CD4-positive, alpha-beta T cell (primary cell): ENCODE results near the gene FREM1. TPM values are rescaled to one million over a fixed set of nuclear protein-coding genes. Genes with fewer than 3 reads are reported as not detected.

Experiments used
- ATAC-seq: fragments of 200-7000 bp; cut with Tn5 transposase; one replicate; pipeline ENCODE4 v1.10.0; 2022; ENCODE audit warnings: mild to moderate bottlenecking; ENCODE audit not compliant: poor library complexity
- CTCF ChIA-PET: fragments of 350-600 bp; sonication (Branson Sonifier 250); formaldehyde crosslinking; loops from one replicate; lab custom pipeline; 2021; ENCODE audit warnings: antibody characterized with exemption, inconsistent platforms; lab: Charles Lee
- POLR2A ChIA-PET: fragments of 350-600 bp; sonication (Branson Sonifier 250); formaldehyde crosslinking; loops from one replicate; lab custom pipeline; 2021; ENCODE audit warnings: antibody characterized with exemption, inconsistent platforms; lab: Charles Lee
- DNase-seq, 14 experiments: peaks; one replicate each; pipeline ENCODE4 v3.0.0-alpha.2; 2013 to 2020; ENCODE audit warnings: mixed read lengths in 2 of 14
- H3K27ac ChIP-seq, 2 donors: one replicate each; pipeline versions ENCODE4 v1.5.1 to v1.7.0; 2013; ENCODE audit warnings: low read length in 2 of 2, low read depth in 1 of 2, mild to moderate bottlenecking in 1 of 2
- H3K27me3 ChIP-seq, 2 experiments: 1 replicate in 1 of 2; 2 replicates in 1 of 2; pipeline versions ENCODE4 v1.6.1 to v1.7.0; 2013; ENCODE audit warnings: low read length in 2 of 2, control low read depth in 1 of 2, mild to moderate bottlenecking in 1 of 2, moderate library complexity in 1 of 2; ENCODE audit not compliant: insufficient read depth in 2 of 2, control insufficient read depth in 1 of 2
- H3K36me3 ChIP-seq: one replicate; pipeline ENCODE4 v1.6.1; 2013; ENCODE audit warnings: low read length, control low read depth; ENCODE audit not compliant: insufficient read depth
- H3K4me1 ChIP-seq: one replicate; pipeline ENCODE4 v1.6.1; 2013; ENCODE audit warnings: low read length, control low read depth; ENCODE audit not compliant: insufficient read depth
- H3K4me3 ChIP-seq: one replicate; pipeline ENCODE4 v1.5.1; 2013; ENCODE audit warnings: mild to moderate bottlenecking, low read length, moderate library complexity
- H3K9me3 ChIP-seq, 2 experiments: 1 replicate in 1 of 2; 2 replicates in 1 of 2; pipeline versions ENCODE4 v1.6.1 to v1.7.0; 2013; ENCODE audit warnings: low read length in 2 of 2, mild to moderate bottlenecking in 2 of 2, control low read depth in 1 of 2, moderate library complexity in 1 of 2; ENCODE audit not compliant: control insufficient read depth in 1 of 2, insufficient read depth in 1 of 2
- H3K27ac Mint-ChIP-seq: one replicate; pipeline ENCODE4 v1.8.0; 2020; ENCODE audit warnings: mixed read lengths
- H3K27me3 Mint-ChIP-seq: one replicate; pipeline ENCODE4 v1.8.0; 2021; ENCODE audit warnings: mixed read lengths
- H3K36me3 Mint-ChIP-seq: one replicate; pipeline ENCODE4 v1.8.0; 2021; ENCODE audit warnings: low read depth, mixed read lengths
- H3K4me1 Mint-ChIP-seq: one replicate; pipeline ENCODE4 v1.8.0; 2021; ENCODE audit warnings: low read depth, mixed read lengths
- H3K4me3 Mint-ChIP-seq: one replicate; pipeline ENCODE4 v1.8.0; 2020; ENCODE audit warnings: mild to moderate bottlenecking, mixed read lengths
- H3K9me3 Mint-ChIP-seq: one replicate; pipeline ENCODE4 v1.8.0; 2020; ENCODE audit warnings: mixed read lengths
- intact Hi-C, 2 experiments: fragments of 100-400 bp; cut with DNase I in 1 of 2; cut with micrococcal nuclease in 1 of 2; formaldehyde crosslinking; loops; one replicate each; pipeline versions ENCODE4 v1.15.1 to v1.9.0; 2023 to 2025; cut with DNase I, micrococcal nuclease
- total RNA-seq, 174 experiments: library from RNA in 2 of 174; stranded (reverse) in 2 of 174; gene quantifications; one replicate each; pipeline ENCODE4 v1.2.3 and lab custom pipeline; 2021 to 2026
- TF ChIP-seq, protein P1 (sequence below): fragments of 200-600 bp; IDR thresholded peaks from one replicate; pipeline ENCODE4 v1.8.0; 2022; ENCODE audit warnings: antibody characterized with exemption, mild to moderate bottlenecking

FREM1 gene
- total RNA-seq, 2 experiments from 2014 or later, result 0.27 TPM; not detected in 1

DNA sequence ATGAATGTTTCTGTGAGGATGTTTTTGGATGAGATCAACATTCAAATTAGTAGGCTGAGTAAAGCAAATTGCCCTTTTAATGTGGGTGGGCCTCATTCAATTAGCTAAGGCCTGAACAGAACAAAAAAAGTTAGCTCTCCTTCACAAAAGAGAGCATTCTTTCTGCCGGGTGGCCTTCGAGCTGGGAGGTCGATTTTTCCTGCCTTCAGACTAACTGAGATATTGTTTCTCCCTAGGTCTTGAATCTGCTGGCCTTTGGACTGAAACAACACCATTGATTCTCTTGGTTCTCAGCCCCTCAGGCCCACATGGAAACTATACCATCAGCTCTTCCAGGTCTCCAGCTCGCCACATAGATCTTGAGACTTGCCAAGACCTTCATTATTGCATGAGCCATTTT lies 29.1 kb upstream of the FREM1 start:
- Mint-ChIP-seq H3K4me3 (no peak overlapping the region), H3K4me1 (no peaks in the 10 kb centered on the region), H3K9me3 (no peaks in the 10 kb centered on the region), H3K36me3 (no peaks in the 10 kb centered on the region), H3K27ac (no peak overlapping the region), H3K27me3 (peaks cover 5% of the 10 kb centered on the region)
- no peaks in the 10 kb centered on the region for H3K9me3 ChIP-seq
- intact Hi-C loops, result no loop called here
- no peak for DNase-seq
- POLR2A ChIA-PET, result no interaction called here
- CTCF ChIA-PET, result no interaction called here
- no peaks in the 10 kb centered on the region for H3K27me3 ChIP-seq
- no peak overlapping the region for H3K27ac ChIP-seq
- no peaks in the 10 kb centered on the region for H3K36me3 ChIP-seq
- no peak overlapping the region for H3K4me3 ChIP-seq
- no peaks in the 10 kb centered on the region for H3K4me1 ChIP-seq
- ATAC-seq, result no peak
- TF ChIP-seq, protein P1, sequence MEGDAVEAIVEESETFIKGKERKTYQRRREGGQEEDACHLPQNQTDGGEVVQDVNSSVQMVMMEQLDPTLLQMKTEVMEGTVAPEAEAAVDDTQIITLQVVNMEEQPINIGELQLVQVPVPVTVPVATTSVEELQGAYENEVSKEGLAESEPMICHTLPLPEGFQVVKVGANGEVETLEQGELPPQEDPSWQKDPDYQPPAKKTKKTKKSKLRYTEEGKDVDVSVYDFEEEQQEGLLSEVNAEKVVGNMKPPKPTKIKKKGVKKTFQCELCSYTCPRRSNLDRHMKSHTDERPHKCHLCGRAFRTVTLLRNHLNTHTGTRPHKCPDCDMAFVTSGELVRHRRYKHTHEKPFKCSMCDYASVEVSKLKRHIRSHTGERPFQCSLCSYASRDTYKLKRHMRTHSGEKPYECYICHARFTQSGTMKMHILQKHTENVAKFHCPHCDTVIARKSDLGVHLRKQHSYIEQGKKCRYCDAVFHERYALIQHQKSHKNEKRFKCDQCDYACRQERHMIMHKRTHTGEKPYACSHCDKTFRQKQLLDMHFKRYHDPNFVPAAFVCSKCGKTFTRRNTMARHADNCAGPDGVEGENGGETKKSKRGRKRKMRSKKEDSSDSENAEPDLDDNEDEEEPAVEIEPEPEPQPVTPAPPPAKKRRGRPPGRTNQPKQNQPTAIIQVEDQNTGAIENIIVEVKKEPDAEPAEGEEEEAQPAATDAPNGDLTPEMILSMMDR, result no peak

DNA sequence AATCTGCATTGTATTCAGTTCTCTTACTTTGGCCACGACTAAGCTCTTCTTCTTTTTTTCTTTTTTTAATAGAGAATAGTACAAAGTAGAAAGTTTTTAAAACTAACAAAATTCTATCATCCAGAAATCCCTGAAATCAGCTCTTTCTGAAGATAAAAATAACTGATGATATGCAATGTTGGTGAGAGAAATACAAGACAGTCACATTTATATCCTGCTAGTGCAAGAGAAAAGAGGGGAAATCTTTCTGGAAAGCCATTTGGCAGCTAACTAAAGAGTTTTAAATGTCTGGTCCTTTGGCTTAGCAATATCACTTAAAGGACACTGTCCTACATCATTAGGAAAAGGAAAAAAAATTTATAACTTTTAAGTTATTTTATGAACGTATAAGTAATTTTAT lies 27.0 kb upstream of the FREM1 start:
- Mint-ChIP-seq H3K27me3 (peaks cover 4% of the 10 kb centered on the region), H3K9me3 (no peaks in the 10 kb centered on the region), H3K27ac (no peak overlapping the region), H3K36me3 (no peaks in the 10 kb centered on the region), H3K4me3 (no peak overlapping the region), H3K4me1 (no peaks in the 10 kb centered on the region)
- no peak for DNase-seq
- intact Hi-C loops, result no loop called here
- ATAC-seq, result no peak
- Histone ChIP-seq H3K27ac (no peak overlapping the region), H3K36me3 (no peaks in the 10 kb centered on the region), H3K27me3 (no peaks in the 10 kb centered on the region), H3K9me3 (no peaks in the 10 kb centered on the region), H3K4me1 (no peaks in the 10 kb centered on the region), H3K4me3 (no peak overlapping the region)
- ChIA-PET POLR2A (no interaction called here), CTCF (no interaction called here)
- TF ChIP-seq, protein P1, result no peak

DNA sequence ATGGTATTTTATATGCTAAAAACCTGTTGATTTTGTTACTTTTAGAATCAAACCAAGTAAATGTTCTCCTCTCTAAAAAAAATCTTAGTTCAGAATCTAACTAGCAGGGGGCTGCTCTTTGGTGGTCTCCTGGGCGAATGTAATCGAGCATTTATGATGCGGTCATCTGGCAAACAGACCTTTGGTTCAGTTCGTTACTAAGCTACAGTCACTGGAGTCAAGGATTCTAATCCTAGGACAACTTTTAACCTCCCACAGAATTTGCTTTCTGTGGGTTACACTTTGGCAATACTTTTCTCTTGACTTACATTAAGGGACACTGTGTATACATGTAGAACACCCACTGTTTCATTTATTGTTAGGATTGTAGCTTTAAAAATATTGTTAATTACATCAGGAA lies 26.3 kb upstream of the FREM1 start:
- H3K9me3 Mint-ChIP-seq, result no peaks in the 10 kb centered on the region
- H3K9me3 ChIP-seq, result no peaks in the 10 kb centered on the region
- no peaks in the 10 kb centered on the region for H3K27me3 Mint-ChIP-seq
- no peaks in the 10 kb centered on the region for H3K27me3 ChIP-seq
- no peak overlapping the region for H3K27ac Mint-ChIP-seq
- no peak overlapping the region for H3K27ac ChIP-seq
- H3K4me1 ChIP-seq, result no peaks in the 10 kb centered on the region
- no peak overlapping the region for H3K4me3 Mint-ChIP-seq
- H3K4me3 ChIP-seq, result no peak overlapping the region
- ChIA-PET POLR2A (no interaction called here), CTCF (no interaction called here)
- no peaks in the 10 kb centered on the region for H3K36me3 ChIP-seq
- no peaks in the 10 kb centered on the region for H3K36me3 Mint-ChIP-seq
- intact Hi-C loops, result no loop called here
- TF ChIP-seq, protein P1, result no peak
- ATAC-seq, result no peak
- no peaks in the 10 kb centered on the region for H3K4me1 Mint-ChIP-seq
- no peak for DNase-seq
